ENCODE results near the gene HMGN4. TPM values are rescaled to one million over a fixed set of nuclear protein-coding genes. Genes with fewer than 3 reads are reported as not detected.

HMGN4 gene
- total and polyA plus RNA-seq, 9 of the 15 experiments (the other 6 are each of a cell fraction or from before 2014, with no cell fraction given) = 35.4 to 134 (median 94.1) TPM

DNA sequence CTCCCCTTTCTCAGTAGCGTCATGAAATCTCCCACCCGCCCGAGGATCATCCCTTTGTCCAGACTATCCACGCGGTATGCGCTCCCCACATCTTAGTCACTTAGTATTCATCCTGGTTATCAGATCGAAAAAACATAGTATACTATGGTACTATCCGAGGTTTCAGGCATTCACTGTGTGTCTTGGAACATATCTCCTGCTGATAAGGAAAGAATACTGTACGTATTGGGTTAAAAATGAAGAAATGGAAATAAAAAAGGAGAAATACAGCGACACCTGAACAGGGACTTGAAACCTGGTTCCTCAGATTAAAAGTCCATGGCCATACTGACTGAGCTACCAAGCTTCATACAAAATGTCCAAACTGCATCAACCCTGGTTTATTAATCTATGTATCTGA is 14.0 kb downstream of the HMGN4 start (continued):
- TF ChIP-seq MYC (IDR thresholded peaks at IDR 0.05; ENCODE audit: low read depth, low read length) (peak; percentile 22; the same call in 1 of the 2 replicates), MYC (CRISPR knock-in tag; IDR thresholded peaks at IDR 0.05; ENCODE audit: borderline replicate concordance, low read depth) (no peak), ZFX (CRISPR knock-in tag; IDR thresholded peaks at IDR 0.05) (no peak), PHF8 (IDR thresholded peaks at IDR 0.05; ENCODE audit: borderline replicate concordance, low read length) (peak; percentile 21; the same call in 1 of the 2 replicates), EP400 (IDR thresholded peaks at IDR 0.05) (peak; percentile 48; the same call in 1 of the 2 replicates), NR2C1 (IDR thresholded peaks at IDR 0.05) (peak; percentile 38; the same call in 1 of the 2 replicates), NR2C1 (tag; IDR thresholded peaks at IDR 0.05) (no peak), CBFA2T3 (IDR thresholded peaks at IDR 0.05) (peak; percentile 32; the same call in 1 of the 2 replicates), SOX6 (IDR thresholded peaks at IDR 0.05) (0 out of 2 replicates have a peak, but pooled peaks have one; percentile 14), CXXC5 (CRISPR knock-in tag; IDR thresholded peaks at IDR 0.05) (peak; percentile 25; the same call in 1 of the 2 replicates), MTA3 (IDR thresholded peaks at IDR 0.05; ENCODE audit: borderline replicate concordance) (0 out of 2 replicates have a peak, but pooled peaks have one; percentile 29), FOSL1 (tag; conservative IDR thresholded peaks at IDR 0.05) (peak; percentile 51), RBFOX2 (IDR thresholded peaks at IDR 0.05; ENCODE audit: low read depth, low read length) (0 out of 2 replicates have a peak, but pooled peaks have one; percentile 4), JUND (IDR thresholded peaks at IDR 0.05; ENCODE audit: borderline replicate concordance, low read depth, low read length) (0 out of 2 replicates have a peak, but pooled peaks have one; percentile 15), JUND (tag; IDR thresholded peaks at IDR 0.05; ENCODE audit: borderline replicate concordance, low read depth, low read length) (no peak; the same call in 1 of the 3 replicates), ARID1B (IDR thresholded peaks at IDR 0.05) (peak; percentile 62), GABPA (tag; conservative IDR thresholded peaks at IDR 0.05; ENCODE audit: low read depth) (no peak), ZNF589 (CRISPR knock-in tag; IDR thresholded peaks at IDR 0.05; ENCODE audit: low read depth) (no peak), TEAD4 (IDR thresholded peaks at IDR 0.05; ENCODE audit: low read length) (peak; percentile 34; the same call in 1 of the 2 replicates), TEAD4 (CRISPR knock-in tag; IDR thresholded peaks at IDR 0.05; ENCODE audit: borderline replicate concordance) (no peak)
- TF ChIP-seq, protein P1, sequence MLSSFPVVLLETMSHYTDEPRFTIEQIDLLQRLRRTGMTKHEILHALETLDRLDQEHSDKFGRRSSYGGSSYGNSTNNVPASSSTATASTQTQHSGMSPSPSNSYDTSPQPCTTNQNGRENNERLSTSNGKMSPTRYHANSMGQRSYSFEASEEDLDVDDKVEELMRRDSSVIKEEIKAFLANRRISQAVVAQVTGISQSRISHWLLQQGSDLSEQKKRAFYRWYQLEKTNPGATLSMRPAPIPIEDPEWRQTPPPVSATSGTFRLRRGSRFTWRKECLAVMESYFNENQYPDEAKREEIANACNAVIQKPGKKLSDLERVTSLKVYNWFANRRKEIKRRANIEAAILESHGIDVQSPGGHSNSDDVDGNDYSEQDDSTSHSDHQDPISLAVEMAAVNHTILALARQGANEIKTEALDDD (IDR thresholded peaks at IDR 0.05) = peak; percentile 85; the same call in 1 of the 2 replicates
- TF ChIP-seq, protein P2, sequence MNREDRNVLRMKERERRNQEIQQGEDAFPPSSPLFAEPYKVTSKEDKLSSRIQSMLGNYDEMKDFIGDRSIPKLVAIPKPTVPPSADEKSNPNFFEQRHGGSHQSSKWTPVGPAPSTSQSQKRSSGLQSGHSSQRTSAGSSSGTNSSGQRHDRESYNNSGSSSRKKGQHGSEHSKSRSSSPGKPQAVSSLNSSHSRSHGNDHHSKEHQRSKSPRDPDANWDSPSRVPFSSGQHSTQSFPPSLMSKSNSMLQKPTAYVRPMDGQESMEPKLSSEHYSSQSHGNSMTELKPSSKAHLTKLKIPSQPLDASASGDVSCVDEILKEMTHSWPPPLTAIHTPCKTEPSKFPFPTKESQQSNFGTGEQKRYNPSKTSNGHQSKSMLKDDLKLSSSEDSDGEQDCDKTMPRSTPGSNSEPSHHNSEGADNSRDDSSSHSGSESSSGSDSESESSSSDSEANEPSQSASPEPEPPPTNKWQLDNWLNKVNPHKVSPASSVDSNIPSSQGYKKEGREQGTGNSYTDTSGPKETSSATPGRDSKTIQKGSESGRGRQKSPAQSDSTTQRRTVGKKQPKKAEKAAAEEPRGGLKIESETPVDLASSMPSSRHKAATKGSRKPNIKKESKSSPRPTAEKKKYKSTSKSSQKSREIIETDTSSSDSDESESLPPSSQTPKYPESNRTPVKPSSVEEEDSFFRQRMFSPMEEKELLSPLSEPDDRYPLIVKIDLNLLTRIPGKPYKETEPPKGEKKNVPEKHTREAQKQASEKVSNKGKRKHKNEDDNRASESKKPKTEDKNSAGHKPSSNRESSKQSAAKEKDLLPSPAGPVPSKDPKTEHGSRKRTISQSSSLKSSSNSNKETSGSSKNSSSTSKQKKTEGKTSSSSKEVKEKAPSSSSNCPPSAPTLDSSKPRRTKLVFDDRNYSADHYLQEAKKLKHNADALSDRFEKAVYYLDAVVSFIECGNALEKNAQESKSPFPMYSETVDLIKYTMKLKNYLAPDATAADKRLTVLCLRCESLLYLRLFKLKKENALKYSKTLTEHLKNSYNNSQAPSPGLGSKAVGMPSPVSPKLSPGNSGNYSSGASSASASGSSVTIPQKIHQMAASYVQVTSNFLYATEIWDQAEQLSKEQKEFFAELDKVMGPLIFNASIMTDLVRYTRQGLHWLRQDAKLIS (CRISPR knock-in tag; IDR thresholded peaks at IDR 0.05) = 0 out of 2 replicates have a peak, but pooled peaks have one; percentile 34
- TF ChIP-seq, protein P3, sequence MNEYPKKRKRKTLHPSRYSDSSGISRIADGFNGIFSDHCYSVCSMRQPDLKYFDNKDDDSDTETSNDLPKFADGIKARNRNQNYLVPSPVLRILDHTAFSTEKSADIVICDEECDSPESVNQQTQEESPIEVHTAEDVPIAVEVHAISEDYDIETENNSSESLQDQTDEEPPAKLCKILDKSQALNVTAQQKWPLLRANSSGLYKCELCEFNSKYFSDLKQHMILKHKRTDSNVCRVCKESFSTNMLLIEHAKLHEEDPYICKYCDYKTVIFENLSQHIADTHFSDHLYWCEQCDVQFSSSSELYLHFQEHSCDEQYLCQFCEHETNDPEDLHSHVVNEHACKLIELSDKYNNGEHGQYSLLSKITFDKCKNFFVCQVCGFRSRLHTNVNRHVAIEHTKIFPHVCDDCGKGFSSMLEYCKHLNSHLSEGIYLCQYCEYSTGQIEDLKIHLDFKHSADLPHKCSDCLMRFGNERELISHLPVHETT (CRISPR knock-in tag; conservative IDR thresholded peaks at IDR 0.05 in 1 of 2, IDR thresholded peaks at IDR 0.05 in 1 of 2) = peak in 1 of 2 experiments; percentile 27; a peak in 1 of 4 replicates

Data from K562 (cell line).